H9 (cell line): ENCODE results near the gene ZC3H7B. TPM values are rescaled to one million over a fixed set of nuclear protein-coding genes. Genes with fewer than 3 reads are reported as not detected.

Experiments used
- DNase-seq: peaks from one replicate; pipeline ENCODE4 v3.0.0-alpha.2; 2017
- H2AFZ ChIP-seq: one replicate; pipeline ENCODE4 v1.6.1; 2013; ENCODE audit warnings: mild to moderate bottlenecking, low read length, control low read depth, moderate library complexity
- H2AK5ac ChIP-seq: 2 replicates; pipeline ENCODE4 v1.6.1; 2013; ENCODE audit warnings: low read length, control low read depth, mixed read lengths; ENCODE audit not compliant: insufficient read length
- H2BK120ac ChIP-seq: one replicate; pipeline ENCODE4 v1.6.1; 2013; ENCODE audit warnings: low read depth, mild to moderate bottlenecking, low read length, control low read depth, inconsistent platforms; ENCODE audit not compliant: poor library complexity, severe bottlenecking
- H2BK12ac ChIP-seq: 2 replicates; pipeline ENCODE4 v1.6.1; 2013; ENCODE audit warnings: low read length, control low read depth, mixed read lengths, low read depth; ENCODE audit not compliant: insufficient read length
- H2BK15ac ChIP-seq: 2 replicates; pipeline ENCODE4 v1.6.1; 2013; ENCODE audit warnings: low read depth, low read length, control low read depth
- H2BK20ac ChIP-seq: one replicate; pipeline ENCODE4 v1.6.1; 2013; ENCODE audit warnings: low read depth, mild to moderate bottlenecking, low read length, control low read depth, inconsistent platforms; ENCODE audit not compliant: poor library complexity, severe bottlenecking
- H2BK5ac ChIP-seq: 2 replicates; pipeline ENCODE4 v1.6.1; 2013; ENCODE audit warnings: low read length, control low read depth, mixed read lengths; ENCODE audit not compliant: insufficient read length
- H3K14ac ChIP-seq: 2 replicates; pipeline ENCODE4 v1.6.1; 2013; ENCODE audit warnings: low read length, control low read depth; ENCODE audit not compliant: insufficient read depth
- H3K18ac ChIP-seq: 2 replicates; pipeline ENCODE4 v1.6.1; 2013; ENCODE audit warnings: low read depth, mild to moderate bottlenecking, mixed read lengths, low read length, control low read depth; ENCODE audit not compliant: insufficient read length
- H3K23ac ChIP-seq: 2 replicates; pipeline ENCODE4 v1.6.1; 2013; ENCODE audit warnings: low read length, control low read depth, mixed read lengths, low read depth; ENCODE audit not compliant: insufficient read length
- H3K23me2 ChIP-seq: 2 replicates; pipeline ENCODE4 v1.6.1; 2013; ENCODE audit warnings: low read depth, mild to moderate bottlenecking, mixed read lengths, low read length, control low read depth; ENCODE audit not compliant: insufficient read length, poor library complexity, severe bottlenecking
- H3K27ac ChIP-seq: 2 replicates; pipeline ENCODE4 v1.5.1; 2013; ENCODE audit warnings: low read length, control low read depth, mixed read lengths, low read depth; ENCODE audit not compliant: insufficient read length
- H3K27me3 ChIP-seq: 2 replicates; pipeline ENCODE4 v1.6.1; 2013; ENCODE audit warnings: low read length, control low read depth, inconsistent platforms; ENCODE audit not compliant: insufficient read depth
- H3K4ac ChIP-seq: 2 replicates; pipeline ENCODE4 v1.6.1; 2013; ENCODE audit warnings: low read depth, mild to moderate bottlenecking, control low read depth, inconsistent platforms, low read length, moderate library complexity
- H3K4me1 ChIP-seq: 2 replicates; pipeline ENCODE4 v1.6.1; 2013; ENCODE audit warnings: low read length, control low read depth, inconsistent platforms; ENCODE audit not compliant: insufficient read depth
- H3K4me2 ChIP-seq: 2 replicates; pipeline ENCODE4 v1.6.1; 2013; ENCODE audit warnings: low read length, control low read depth, mixed read lengths; ENCODE audit not compliant: insufficient read length, insufficient read depth
- H3K56ac ChIP-seq: 2 replicates; pipeline ENCODE4 v1.6.1; 2013; ENCODE audit warnings: low read depth, mild to moderate bottlenecking, mixed read lengths, low read length, control low read depth; ENCODE audit not compliant: insufficient read length
- H3K79me1 ChIP-seq: 2 replicates; pipeline ENCODE4 v1.6.1; 2013; ENCODE audit warnings: low read depth, mild to moderate bottlenecking, moderate library complexity, low read length, control low read depth, inconsistent platforms; ENCODE audit not compliant: insufficient read depth, poor library complexity, severe bottlenecking
- H3K79me2 ChIP-seq: 2 replicates; pipeline ENCODE4 v1.6.1; 2013; ENCODE audit warnings: low read length, control low read depth, inconsistent platforms; ENCODE audit not compliant: insufficient read depth
- H3K9ac ChIP-seq: 2 replicates; pipeline ENCODE4 v1.6.1; 2013; ENCODE audit warnings: low read length, control low read depth, mixed read lengths; ENCODE audit not compliant: insufficient read length; ENCODE audit errors: extremely low read depth
- H3K9me3 ChIP-seq: one replicate; pipeline ENCODE4 v1.6.1; 2013; ENCODE audit warnings: low read depth, low read length, inconsistent platforms; ENCODE audit not compliant: control insufficient read depth
- H3T11ph ChIP-seq: one replicate; pipeline ENCODE4 v1.6.1; 2013; ENCODE audit warnings: mild to moderate bottlenecking, low read length, control low read depth, inconsistent platforms
- H4K20me1 ChIP-seq: one replicate; pipeline ENCODE4 v1.6.1; 2013; ENCODE audit not compliant: control insufficient read depth, insufficient read length, insufficient read depth
- H4K5ac ChIP-seq: 2 replicates; pipeline ENCODE4 v1.6.1; 2013; ENCODE audit warnings: low read depth, mild to moderate bottlenecking, mixed read lengths, low read length, control low read depth; ENCODE audit not compliant: insufficient read length
- H4K8ac ChIP-seq: replicated peaks from 2 replicates; pipeline ENCODE4 v1.6.1; 2013; ENCODE audit warnings: low read length, control low read depth, mixed read lengths, low read depth; ENCODE audit not compliant: insufficient read length
- H4K91ac ChIP-seq: 2 replicates; pipeline ENCODE4 v1.6.1; 2013; ENCODE audit warnings: low read depth, mild to moderate bottlenecking, moderate library complexity, mixed read lengths, low read length, control low read depth; ENCODE audit not compliant: insufficient read length
- H3K27ac Mint-ChIP-seq, 3 experiments: 2 replicates in 2 of 3; 3 replicates in 1 of 3; pipeline ENCODE4 v1.8.0; 2020 to 2021; ENCODE audit warnings: mixed read lengths in 3 of 3, mild to moderate bottlenecking in 1 of 3, moderate library complexity in 1 of 3
- H3K27me3 Mint-ChIP-seq: 2 replicates; pipeline ENCODE4 v1.8.0; 2021; ENCODE audit warnings: low read depth, mild to moderate bottlenecking, moderate library complexity, mixed read lengths
- H3K36me3 Mint-ChIP-seq, 3 experiments: 2 replicates in 2 of 3; 3 replicates in 1 of 3; pipeline ENCODE4 v1.8.0; 2020 to 2021; ENCODE audit warnings: low read depth in 3 of 3, mixed read lengths in 3 of 3; ENCODE audit not compliant: insufficient read depth in 1 of 3
- H3K4me1 Mint-ChIP-seq, 2 experiments: 2 replicates each; pipeline ENCODE4 v1.8.0; 2020; ENCODE audit warnings: mixed read lengths in 2 of 2
- H3K4me3 Mint-ChIP-seq, 2 experiments: 2 replicates in 1 of 2; 3 replicates in 1 of 2; pipeline ENCODE4 v1.8.0; 2020 to 2021; ENCODE audit warnings: mild to moderate bottlenecking in 2 of 2, mixed read lengths in 2 of 2, moderate library complexity in 1 of 2
- H3K9me3 Mint-ChIP-seq, 2 experiments: 2 replicates in 1 of 2; 3 replicates in 1 of 2; pipeline ENCODE4 v1.8.0; 2020; ENCODE audit warnings: mild to moderate bottlenecking in 2 of 2, mixed read lengths in 2 of 2, moderate library complexity in 1 of 2
- WGBS: extraction: QIAGEN DNeasy Blood & Tissue Kit; methylation state at CpG from one replicate; pipeline ENCODE4 v1.1.7; 2013; ENCODE audit warnings: missing lambda C conversion rate, low lambda C conversion rate, mixed read lengths; ENCODE audit not compliant: insufficient read length; ENCODE audit errors: extremely low coverage; 5-methylcytosine and 5-hydroxymethylcytosine counted together
- total RNA-seq: library from RNA; stranded (reverse); gene quantifications from 2 replicates; pipeline ENCODE4 v1.2.1, GENCODE V29; 2021
- TF ChIP-seq, protein P1 (sequence below): fragments of 200-600 bp; sonication (generic); conservative IDR thresholded peaks from 3 replicates; pipeline ENCODE4 v1.8.0; 2021; ENCODE audit warnings: antibody characterized with exemption, mild to moderate bottlenecking

The ZC3H7B gene
- total RNA-seq, 1 experiment from 2014 or later = 69.3 TPM

DNA sequence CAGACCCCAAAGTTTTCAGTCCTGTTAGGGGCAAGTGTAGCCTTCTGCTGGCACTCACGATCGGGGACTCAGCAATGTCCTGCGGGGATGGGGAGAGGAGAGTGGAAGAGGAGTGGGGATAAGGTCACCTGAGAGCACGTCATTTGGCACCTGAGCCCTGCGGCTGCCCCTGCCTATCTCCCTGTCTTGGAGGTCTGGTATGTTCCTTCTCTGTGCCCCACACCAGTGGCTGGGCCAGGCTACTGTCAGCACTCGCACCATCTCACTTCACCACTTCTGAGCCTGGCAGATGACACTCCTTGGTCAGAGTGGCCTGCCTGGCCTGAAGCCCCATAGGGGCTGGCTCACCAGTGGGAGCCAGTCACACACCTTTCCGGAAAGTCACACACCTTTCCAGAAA lies 40.5 kb upstream of the ZC3H7B start:
- Histone ChIP-seq H3K27ac (no peak overlapping the region), H2BK12ac (no peak overlapping the region), H3K9ac (no peak overlapping the region), H3K23ac (no peak overlapping the region), H4K8ac (no peak overlapping the region), H3K79me2 (no peaks in the 10 kb centered on the region), H2AK5ac (no peak overlapping the region), H3K4ac (no peak overlapping the region), H4K5ac (no peak overlapping the region), H2BK15ac (no peak overlapping the region), H3K56ac (no peak overlapping the region), H3K4me1 (no peaks in the 10 kb centered on the region), H3K14ac (no peak overlapping the region), H3K4me2 (no peak overlapping the region), H3K18ac (no peak overlapping the region), H3K23me2 (no peaks in the 10 kb centered on the region), H3K79me1 (no peaks in the 10 kb centered on the region), H3K9me3 (no peaks in the 10 kb centered on the region), H4K20me1 (no peaks in the 10 kb centered on the region), H2AFZ (no peak overlapping the region), H3K27me3 (no peaks in the 10 kb centered on the region), H2BK5ac (no peak overlapping the region), H2BK20ac (no peak overlapping the region), H3T11ph (no peak overlapping the region), H2BK120ac (no peak overlapping the region), H4K91ac (no peak overlapping the region)
- no peak overlapping the region for H3K4me3 Mint-ChIP-seq
- no CpG with 5 or more reads among the region's 7 CpGs for WGBS
- no peaks in the 10 kb centered on the region for H3K9me3 Mint-ChIP-seq
- H3K4me1 Mint-ChIP-seq = peaks cover 6 to 17% of the 10 kb centered on the region in 2 experiments; a peak in 3 of 4 replicates
- TF ChIP-seq, protein P1, sequence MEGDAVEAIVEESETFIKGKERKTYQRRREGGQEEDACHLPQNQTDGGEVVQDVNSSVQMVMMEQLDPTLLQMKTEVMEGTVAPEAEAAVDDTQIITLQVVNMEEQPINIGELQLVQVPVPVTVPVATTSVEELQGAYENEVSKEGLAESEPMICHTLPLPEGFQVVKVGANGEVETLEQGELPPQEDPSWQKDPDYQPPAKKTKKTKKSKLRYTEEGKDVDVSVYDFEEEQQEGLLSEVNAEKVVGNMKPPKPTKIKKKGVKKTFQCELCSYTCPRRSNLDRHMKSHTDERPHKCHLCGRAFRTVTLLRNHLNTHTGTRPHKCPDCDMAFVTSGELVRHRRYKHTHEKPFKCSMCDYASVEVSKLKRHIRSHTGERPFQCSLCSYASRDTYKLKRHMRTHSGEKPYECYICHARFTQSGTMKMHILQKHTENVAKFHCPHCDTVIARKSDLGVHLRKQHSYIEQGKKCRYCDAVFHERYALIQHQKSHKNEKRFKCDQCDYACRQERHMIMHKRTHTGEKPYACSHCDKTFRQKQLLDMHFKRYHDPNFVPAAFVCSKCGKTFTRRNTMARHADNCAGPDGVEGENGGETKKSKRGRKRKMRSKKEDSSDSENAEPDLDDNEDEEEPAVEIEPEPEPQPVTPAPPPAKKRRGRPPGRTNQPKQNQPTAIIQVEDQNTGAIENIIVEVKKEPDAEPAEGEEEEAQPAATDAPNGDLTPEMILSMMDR = no peak
- peaks cover 67 to 99% (median 94%) of the 10 kb centered on the region in 3 experiments for H3K36me3 Mint-ChIP-seq
- no peaks in the 10 kb centered on the region for H3K27me3 Mint-ChIP-seq
- DNase-seq = no peak
- no peak overlapping the region; a peak in 1 of 7 replicates for H3K27ac Mint-ChIP-seq
